Hepatic stellate cell (primary cell): ENCODE data around the gene PATE3.

ENCODE experiments used
- DNase-seq: peaks from one replicate; pipeline ENCODE4 v3.0.0; 2011; ENCODE audit warnings: low spot score

The PATE3 gene, protein sequence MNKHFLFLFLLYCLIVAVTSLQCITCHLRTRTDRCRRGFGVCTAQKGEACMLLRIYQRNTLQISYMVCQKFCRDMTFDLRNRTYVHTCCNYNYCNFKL

DNA sequence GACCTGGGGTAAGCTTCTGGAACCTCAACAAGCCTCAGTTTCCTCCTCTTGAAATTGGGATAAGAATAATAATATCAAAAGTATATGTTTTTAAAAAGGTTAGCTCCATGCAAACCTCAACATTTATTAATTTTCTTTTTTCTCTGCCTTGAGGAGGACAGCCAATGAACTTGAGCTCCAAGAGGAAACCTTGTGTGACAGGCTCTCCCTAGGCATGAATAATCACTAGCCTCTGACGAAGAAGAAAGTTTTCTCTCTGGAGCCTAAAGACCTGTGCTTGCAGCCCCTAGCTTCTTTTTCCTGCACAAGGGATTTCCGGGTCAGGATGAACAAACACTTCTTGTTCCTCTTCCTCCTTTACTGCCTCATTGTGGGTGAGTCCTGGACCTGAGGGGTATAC lies at the start of gene PATE3:
TSS of gene PATE3 (plus strand) at position 301 of the 400 bp plus-strand sequence. CDS start at position 326, 25 bp downstream.
- no peak for DNase-seq

DNA sequence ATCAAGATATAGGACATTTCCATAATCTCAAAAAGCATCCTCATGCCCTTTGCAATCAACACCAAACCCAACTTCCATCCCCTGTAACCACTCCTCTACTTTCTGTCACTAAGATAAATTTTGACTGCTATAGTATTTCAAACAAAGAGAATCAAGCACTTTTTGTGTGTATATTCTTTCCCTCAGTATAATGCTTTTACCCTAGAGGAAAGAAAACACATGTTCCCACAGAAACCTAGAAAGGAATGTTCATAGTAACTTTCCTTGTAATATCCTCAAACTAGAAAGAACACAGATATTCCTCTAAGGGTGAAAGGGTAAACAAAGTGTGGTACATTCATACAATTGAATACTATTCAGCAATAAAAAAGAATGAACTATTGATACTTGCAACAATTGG lies 47.3 kb upstream of the PATE3 start:
- no peak for DNase-seq

DNA sequence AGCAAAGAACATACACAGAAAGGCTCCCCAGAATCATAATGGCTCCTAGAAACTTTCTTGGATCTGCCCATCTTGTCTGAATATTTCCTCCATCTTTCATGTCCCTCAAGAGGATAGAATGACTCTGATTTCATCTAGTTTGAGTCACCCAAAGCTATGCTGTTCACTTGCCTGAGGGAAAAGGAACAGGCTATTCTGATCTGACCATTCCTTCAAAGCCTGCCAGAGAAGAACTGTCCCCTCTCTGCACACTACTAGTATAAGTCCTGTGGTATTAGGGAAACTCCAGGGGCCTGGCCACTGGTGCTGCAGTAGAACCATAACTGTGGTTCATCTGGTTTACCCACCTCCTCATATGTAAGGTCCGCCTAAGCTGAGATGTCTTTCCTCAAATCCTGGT lies 44.2 kb upstream of the PATE3 start:
- DNase-seq = no peak

DNA sequence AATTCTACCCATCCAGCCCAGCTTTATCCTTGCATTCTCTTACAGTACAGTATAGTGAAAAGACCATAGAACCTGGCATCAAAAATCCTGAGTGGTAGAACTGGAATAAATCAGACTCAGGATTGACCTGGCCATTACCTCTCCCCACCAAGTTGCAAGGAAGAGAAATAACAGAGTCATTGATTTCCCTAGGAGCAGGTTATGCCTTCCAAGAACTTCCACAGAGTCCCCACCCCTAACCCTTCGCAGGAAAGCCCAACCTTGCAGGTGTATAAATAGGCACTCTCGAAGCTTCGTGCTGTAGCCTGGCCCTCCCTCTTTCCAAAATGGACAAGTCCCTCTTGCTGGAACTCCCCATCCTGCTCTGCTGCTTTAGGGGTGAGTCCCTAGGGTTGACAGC lies 41.9 kb upstream of the PATE3 start, which contains the start of gene PATE1:
TSS of gene PATE1 (plus strand) at position 301 of the 400 bp plus-strand sequence. CDS start at position 327, 26 bp downstream.
- DNase-seq = no peak

DNA sequence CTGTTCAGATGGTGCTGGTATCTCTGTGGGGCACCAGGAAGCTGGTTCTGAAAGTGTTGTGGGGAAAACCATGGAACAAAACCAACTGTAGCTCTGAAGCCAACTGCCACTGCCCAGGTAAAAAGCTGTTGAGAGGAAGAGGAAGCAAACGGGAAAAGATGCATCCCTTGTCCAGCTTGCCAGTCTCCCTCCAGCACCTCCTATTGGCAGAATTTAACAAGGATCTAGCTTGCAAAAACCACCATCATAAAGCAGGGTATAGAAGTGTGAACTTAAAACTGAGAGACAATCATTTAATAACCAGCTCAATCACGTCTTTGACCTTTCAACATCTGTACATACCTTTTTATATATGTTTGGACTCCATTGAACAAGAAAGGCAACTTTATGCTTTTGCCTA lies 37.3 kb upstream of the PATE3 start:
- no peak for DNase-seq

DNA sequence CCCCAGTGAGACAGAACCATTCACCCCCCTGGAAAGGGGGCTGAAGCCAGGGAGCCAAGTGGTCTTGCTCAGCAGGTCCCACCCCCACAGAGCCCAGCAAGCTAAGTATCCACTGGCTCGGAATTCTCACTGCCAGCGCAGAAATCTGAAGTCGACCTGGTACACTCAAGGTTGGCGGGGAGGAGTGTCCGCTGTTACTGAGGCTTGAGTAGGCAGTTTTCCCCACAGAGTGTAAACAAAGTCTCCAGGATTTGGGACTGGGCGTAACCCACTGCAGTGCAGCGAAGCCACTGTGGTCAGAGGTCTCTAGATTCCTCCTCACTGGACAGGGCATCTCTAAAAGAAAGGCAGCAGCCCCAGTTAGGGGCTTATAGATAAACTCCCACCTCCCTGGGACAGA lies 31.9 kb upstream of the PATE3 start:
- no peak for DNase-seq

DNA sequence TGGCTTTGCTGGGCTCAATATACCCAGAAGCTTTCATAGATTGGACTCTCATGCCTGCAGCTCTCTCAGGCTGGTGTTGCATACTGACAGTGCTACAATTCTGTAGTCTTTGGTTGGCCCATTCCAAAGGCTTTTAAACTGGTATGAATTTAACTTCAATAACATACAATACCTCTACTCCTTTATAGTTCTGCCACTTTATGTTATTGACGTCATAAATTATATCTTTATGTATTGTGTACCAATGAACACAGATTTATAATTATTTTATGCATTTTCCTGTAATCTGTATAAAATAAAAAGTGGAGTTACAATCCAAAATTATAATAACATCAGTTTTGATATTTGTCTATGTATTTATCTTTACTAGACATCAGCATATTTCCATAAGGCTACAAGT lies 25.5 kb upstream of the PATE3 start:
- no peak for DNase-seq

DNA sequence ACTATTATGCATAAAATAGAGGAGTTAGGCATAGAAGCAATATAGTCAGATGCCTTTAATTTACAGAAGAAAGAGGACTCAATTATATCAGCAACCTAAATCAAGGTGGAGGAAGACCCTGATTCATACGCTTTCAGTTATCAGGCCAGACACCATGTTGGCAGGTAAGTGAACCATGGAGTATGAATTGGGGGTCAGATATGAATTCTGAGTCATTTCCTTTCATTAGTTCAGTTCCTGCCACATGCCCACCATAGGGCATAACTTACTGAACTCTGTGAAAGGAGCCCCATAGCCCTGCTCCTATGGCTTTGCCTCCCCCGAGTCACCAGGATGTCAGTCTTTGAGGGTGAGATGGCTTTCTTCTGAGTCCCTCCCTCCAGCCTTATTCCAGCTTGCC lies 24.4 kb upstream of the PATE3 start:
- no peak for DNase-seq

DNA sequence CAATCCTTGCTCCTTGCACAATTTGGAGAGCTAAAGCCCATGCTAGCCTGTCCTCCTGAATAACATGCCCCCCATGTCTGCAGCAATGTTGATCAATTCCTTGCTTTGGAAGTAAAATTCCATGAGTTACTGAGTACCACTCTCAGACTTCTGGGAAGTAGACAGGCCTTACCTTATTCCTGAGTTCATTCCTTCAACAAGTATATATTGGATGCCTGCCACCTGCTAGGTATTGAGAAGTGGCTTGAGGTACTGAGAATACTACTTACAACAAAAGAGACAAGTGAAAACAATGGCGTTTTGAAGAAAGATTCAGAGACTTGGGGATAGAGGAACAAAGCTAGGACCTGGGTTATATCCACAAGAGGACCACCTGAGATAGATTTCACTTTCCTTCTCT lies 21.7 kb upstream of the PATE3 start:
- no peak for DNase-seq

DNA sequence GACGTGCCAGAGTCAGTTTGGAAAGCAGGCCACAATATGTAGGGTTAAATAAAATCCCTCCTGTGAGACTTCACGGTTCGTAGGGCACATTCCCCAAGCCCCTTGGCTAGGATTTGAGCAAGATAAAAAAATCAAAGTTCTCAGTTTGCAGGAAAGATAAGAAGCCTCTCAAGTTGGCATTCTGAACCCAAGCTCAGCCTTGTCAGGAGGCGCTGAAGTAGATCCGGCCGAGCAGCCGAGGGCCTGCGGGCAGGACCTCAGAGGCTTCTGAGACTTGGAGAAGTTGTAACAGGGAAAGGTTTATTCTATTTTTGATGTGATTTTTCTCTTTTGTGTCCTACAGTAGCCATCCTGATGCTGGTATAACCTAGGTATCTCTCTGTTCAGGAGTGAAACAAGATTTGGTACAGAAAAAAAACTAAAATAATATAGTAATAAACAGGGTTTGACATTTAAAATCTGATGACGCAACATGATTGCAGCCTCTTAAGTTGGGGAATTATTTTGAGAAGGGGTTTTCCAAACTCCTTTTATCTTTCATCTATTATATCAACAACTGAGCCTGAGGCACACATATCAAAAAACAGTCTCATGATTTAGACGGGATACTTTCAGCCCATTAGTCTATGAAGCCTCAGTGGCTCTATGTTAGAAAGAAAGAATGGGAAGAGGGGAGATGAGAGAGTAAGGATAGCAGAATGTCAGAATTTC lies 19.4 kb upstream of the PATE3 start:
- no peak for DNase-seq

DNA sequence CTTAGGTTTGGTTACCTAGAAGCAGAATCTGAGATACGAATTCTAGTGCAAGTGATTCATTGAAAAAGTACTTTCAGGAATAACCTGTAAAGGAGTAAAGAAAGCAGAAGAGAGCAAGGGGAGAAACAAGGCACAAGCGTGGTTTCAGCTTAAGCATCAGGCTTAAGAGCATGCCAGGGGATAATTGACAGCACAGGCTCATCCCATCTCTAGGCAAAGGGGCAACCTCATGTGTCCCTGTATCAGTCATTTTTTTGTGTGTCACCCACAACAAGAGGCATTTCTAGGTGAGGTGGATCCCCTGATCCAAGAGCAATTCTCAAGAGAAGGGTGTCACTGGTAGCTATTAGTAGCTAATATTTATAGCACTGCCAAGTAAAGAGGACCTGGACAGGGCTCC lies 17.3 kb upstream of the PATE3 start:
- DNase-seq = no peak

DNA sequence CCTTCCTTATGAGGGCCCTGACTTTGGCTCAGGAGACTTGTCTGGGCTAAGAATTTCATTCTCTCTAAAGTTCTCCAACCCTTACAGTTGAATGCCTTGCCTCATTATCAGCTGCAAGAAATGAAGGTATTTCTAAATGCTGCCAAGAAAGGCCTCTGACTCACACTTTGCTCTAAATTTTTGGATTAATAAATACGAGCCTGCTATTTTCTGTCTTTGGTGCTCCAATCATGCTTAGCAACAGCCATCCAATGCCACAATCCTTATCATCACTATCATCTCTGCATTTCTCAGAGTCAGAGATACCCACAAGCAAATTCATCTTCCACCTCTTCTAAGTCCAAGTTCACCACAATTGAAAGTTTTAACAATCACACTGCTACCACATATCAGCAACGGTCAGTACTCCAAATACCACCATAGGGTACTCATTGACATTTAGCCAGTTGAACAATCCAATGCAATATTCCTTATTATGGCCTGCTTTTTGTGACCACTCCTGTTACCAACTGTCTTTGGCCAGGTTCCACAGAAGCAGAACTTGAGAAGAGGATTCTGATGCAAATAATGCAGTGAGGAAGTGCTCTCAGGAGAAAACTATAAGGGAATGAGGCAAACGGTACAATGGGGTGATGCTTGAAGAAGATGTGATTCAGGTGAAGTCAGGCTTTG lies 15.0 kb upstream of the PATE3 start:
- no peak for DNase-seq

DNA sequence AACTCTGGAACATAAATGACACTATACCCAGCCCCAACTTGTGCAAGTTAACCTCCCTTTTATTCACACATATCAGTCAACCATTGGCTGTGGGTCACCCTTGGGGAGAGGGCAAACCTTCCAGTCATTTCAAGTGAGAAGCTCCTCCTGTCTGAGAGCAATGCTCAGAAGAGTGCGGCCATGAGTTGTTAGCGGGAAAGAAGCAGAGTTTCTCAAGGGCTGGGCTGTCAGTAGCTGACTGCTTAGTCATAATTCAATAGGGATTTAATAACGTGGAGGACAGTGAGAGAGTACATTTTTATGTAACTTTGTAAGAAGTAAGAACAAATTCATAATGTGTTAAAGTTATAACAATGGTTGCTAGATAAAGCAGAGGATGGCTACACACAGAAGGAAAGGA lies 14.4 kb upstream of the PATE3 start:
- DNase-seq = no peak

DNA sequence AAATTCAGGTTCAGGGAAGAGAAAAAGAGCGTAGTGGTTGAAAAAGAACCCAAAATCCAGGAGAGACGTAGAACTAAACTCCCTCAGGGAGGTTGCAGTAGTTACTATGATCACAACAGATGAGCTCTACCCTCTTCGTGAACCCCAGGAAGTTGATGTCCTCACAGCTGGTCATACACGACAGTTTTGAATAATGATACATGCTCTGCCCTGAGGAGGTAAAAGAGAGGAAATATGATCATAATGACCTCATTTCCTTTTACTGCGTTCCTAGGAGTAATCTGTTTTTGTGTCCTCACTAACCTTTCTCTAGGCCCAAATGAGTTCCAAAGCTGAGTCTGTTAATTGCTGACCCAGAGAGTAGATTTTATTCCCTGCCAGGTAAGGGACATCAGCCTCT lies 10.6 kb upstream of the PATE3 start:
- no peak for DNase-seq

DNA sequence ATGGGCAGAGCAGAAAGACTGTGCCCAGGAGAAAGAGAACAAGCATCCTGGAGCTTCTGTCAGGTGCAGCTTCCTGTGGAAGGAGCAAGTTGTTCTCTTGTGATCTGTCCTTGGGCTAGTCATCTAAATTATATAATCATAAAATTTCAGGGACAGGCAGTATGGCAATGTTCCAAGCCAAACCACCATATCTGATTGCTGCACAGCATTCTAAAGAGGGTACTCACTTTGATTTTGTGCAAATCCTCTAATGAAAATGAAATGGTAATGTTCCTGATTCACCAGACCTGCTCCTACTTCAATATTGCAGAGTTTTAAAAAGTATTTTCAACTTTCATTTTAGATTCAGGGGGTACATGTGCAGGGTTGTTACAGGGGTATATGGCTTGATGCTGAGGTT lies 9.2 kb upstream of the PATE3 start, which contains the start of gene PATE2:
TSS of gene PATE2 (minus strand) at position 101 of the 400 bp plus-strand sequence. CDS start at position 46, 55 bp downstream.
- DNase-seq = no peak

DNA sequence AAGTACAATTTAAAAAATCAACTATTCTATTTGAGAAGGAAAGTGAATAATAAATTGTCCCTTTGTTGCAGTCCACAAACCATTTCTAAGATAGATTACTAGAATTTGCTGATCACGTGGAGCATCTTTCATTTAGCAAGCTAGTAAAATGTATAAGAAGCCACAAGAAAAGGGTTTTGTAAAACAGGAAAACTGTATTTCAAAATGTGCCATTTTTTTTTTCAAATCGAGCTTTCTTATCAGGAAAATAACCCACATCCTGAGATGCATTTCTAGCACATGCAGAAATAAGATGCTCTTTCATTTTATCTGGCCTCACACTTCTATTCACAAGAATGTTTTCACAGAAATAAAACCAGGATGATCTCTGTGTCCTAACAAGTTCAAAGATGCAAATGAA lies 3.2 kb upstream of the PATE3 start:
- DNase-seq = no peak

DNA sequence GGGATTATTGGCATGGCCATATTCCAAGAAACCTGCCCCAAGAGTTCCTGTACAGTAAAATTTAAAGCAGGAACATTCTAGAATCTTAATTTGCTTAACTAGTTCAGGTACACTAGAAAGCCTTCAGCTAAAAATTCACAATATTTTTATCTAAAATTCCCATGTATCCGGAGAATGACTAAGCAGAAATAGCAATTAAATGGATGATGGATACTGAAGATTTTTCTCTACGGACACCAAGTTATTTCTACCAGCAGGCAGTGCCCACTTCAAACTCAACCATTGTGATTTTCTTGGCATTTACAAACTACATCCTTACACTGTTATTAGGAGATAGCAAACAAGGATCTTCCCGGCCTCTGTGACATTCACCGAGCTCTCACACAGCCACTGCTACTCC lies 2.9 kb downstream of the PATE3 start:
- no peak for DNase-seq

DNA sequence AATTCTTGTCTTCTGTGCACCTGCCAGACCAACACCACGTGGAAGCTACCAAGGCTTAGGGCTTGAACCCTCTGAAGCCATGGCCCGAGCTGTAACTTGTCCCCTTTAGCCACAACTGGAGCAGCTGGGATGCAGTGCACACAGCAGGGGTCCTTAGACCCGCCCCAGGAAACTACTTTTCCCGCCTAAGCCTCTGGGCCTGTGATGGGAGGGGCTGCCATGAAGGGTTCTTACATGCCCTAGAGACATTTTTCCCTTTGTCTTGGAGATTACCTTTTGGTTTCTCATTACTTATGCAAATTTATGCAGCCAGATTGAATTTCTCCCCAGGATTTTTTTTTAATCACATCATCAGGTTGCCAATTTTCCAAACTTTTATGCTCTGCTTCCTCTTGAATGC lies 9.7 kb downstream of the PATE3 start:
- DNase-seq = no peak

DNA sequence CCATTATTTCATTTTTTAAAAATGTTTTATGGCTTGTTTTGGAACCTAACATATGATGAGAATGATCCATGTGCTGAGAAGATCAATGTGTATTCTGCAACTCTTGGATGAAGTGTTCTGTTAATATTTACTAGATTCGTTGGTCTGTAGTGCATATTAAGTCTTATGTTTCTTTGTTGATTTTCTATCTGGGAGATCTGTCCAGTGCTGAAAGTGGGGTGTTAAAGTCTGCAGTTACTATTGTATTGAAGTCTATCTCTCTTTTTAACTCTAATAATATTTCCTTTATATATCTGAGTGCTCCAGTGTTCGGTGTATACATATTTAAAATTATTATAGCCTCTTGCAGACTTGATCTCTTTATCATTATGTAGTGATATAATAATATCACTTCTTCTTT lies 11.9 kb downstream of the PATE3 start:
- DNase-seq = no peak

DNA sequence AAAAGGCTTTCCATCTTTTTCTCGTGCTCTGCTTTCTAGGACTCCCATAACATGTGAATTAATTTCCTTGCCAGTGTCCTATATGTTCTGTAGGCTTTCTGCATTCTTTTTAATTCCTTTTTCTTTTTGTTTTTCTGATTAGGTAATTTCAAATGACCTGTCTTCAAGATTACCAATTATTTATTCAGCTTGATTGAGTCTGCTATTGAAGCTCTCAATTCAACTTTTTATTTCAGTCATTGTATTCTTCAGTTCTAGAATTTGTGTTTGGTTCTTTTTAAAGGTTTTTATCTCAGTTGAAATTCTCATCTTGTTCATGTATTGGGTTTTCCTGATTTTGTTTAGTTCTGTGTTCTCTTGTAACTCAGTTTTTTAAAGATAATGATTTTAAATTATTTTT lies 14.5 kb downstream of the PATE3 start:
- no peak for DNase-seq

DNA sequence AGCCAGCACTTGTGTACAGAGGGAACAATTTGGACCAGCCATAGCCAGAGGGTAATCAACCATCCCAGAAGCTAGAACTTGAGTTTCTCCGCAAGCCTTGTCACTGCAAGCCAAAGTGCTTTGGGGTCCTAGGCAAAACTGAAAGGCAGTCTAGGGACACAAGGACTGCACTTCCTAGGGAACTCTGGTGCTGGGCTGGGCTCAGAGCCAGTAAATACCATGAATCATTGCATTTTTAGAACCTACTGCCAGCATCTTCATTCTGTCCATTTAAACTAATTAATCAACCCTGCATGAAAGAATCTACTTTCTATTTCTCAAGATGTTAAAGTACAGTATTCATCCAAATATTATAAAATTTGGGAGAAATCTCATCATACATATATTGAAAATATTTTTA lies 20.0 kb downstream of the PATE3 start:
- DNase-seq = no peak

DNA sequence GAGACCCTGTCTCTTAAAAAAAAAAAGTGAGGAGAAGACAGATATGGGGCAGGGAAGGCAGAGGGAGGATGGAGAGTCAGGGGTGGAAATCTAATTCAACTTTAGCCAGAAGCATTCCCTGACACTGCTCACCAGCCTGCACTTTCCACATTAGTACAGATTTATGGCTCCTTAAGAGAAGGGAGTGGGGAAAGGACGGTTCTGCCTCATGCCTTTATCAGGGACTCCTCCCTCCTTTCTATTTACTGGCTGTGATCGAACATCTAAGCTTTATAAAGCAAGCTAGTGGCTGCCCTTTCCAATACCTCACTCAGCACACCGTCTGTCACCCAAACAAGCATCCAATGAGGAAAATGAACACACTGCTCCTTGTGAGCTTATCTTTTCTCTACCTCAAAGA lies 45.1 kb downstream of the PATE3 start, which contains the start of gene PATE4:
TSS of gene PATE4 (plus strand) at position 301 of the 400 bp plus-strand sequence. CDS start at position 345, 44 bp downstream.
- no peak for DNase-seq

DNA sequence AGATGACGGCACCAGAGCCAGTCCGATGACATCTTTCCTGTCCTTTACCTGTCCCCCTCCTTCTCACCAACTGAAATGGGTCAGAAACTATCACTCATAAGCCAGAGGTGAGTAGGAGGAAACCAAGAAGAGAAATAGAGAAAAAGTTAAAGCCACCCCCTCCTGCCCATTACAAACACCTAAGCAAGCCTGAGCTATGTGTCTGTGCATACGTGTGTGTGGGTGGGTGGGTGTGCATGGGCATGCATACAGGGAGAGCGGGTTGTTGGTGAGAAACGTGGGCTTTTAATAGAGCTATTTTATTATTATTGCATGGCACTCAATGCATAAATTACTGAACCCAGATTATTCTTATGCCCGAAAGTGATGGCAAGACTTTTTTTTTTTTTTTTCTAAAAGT lies 47.8 kb downstream of the PATE3 start:
- DNase-seq = no peak
